ENCODE results near the gene PIAS1.
"Not testable (repeated sequence)": the region's sequence is repeated elsewhere in the genome, so short reads cannot be mapped to it uniquely, and the experiment has no call there.

The PIAS1 gene

GRCh38 chr15:68221530-68222431 is 167.7 kb downstream of the PIAS1 start:
- not testable (repeated sequence) for H3K4me1 ChIP-seq (ENCODE audit: control insufficient read depth, insufficient read depth, low read length); H3K36me3 ChIP-seq (ENCODE audit: control insufficient read depth, insufficient read depth, low read length); H3K27me3 ChIP-seq (ENCODE audit: control insufficient read depth, insufficient read depth, low read length)

GRCh38 chr15:68222432-68222743 is 168.3 kb downstream of the PIAS1 start:
- not testable (repeated sequence) for H3K27me3 ChIP-seq (ENCODE audit: control insufficient read depth, insufficient read depth, low read length); H3K9ac ChIP-seq (ENCODE audit: low read length)

More at GRCh38 chr15:68221530-68222431, 167.7 kb downstream of the PIAS1 start:
- not testable (repeated sequence) for H3K4me3 ChIP-seq (ENCODE audit: low read length); H3K9ac ChIP-seq (ENCODE audit: low read length); H3K9me3 ChIP-seq (ENCODE audit: control insufficient read depth, low read length)

GRCh38 chr15:68223171-68223570 is 169.1 kb downstream of the PIAS1 start:
- H3K9me3 ChIP-seq (ENCODE audit: control insufficient read depth, low read length), result no peaks in the 10 kb centered on the region
- peaks cover 6% of the 10 kb centered on the region for H3K4me1 ChIP-seq (ENCODE audit: control insufficient read depth, insufficient read depth, low read length)
- H3K36me3 ChIP-seq (ENCODE audit: control insufficient read depth, insufficient read depth, low read length), result no peaks in the 10 kb centered on the region
- no peaks in the 10 kb centered on the region for H3K27me3 ChIP-seq (ENCODE audit: control insufficient read depth, insufficient read depth, low read length)
- H3K9ac ChIP-seq (ENCODE audit: low read length), result no peak overlapping the region
- H3K4me3 ChIP-seq (ENCODE audit: low read length), result no peak overlapping the region

More at GRCh38 chr15:68222432-68222743, 168.3 kb downstream of the PIAS1 start:
- not testable (repeated sequence) for H3K9me3 ChIP-seq (ENCODE audit: control insufficient read depth, low read length); H3K4me1 ChIP-seq (ENCODE audit: control insufficient read depth, insufficient read depth, low read length); H3K36me3 ChIP-seq (ENCODE audit: control insufficient read depth, insufficient read depth, low read length); H3K4me3 ChIP-seq (ENCODE audit: low read length)

GRCh38 chr15:68224108-68224507 is 170.0 kb downstream of the PIAS1 start:
- Histone ChIP-seq H3K4me3 (ENCODE audit: low read length) (no peak overlapping the region), H3K27me3 (ENCODE audit: control insufficient read depth, insufficient read depth, low read length) (no peaks in the 10 kb centered on the region), H3K36me3 (ENCODE audit: control insufficient read depth, insufficient read depth, low read length) (no peaks in the 10 kb centered on the region), H3K9me3 (ENCODE audit: control insufficient read depth, low read length) (no peaks in the 10 kb centered on the region), H3K4me1 (ENCODE audit: control insufficient read depth, insufficient read depth, low read length) (peaks cover 12% of the 10 kb centered on the region), H3K9ac (ENCODE audit: low read length) (no peak overlapping the region)

GRCh38 chr15:68224546-68225250 is 170.6 kb downstream of the PIAS1 start:
- Histone ChIP-seq H3K9me3 (ENCODE audit: control insufficient read depth, low read length) (no peaks in the 10 kb centered on the region), H3K4me1 (ENCODE audit: control insufficient read depth, insufficient read depth, low read length) (peaks cover 12% of the 10 kb centered on the region), H3K36me3 (ENCODE audit: control insufficient read depth, insufficient read depth, low read length) (no peaks in the 10 kb centered on the region), H3K9ac (ENCODE audit: low read length) (no peak overlapping the region), H3K27me3 (ENCODE audit: control insufficient read depth, insufficient read depth, low read length) (no peaks in the 10 kb centered on the region), H3K4me3 (ENCODE audit: low read length) (no peak overlapping the region)

- H3K4me1 ChIP-seq (ENCODE audit: control insufficient read depth, insufficient read depth, low read length), result peaks cover 19% of the 10 kb centered on the region
- not testable (repeated sequence) for H3K36me3 ChIP-seq (ENCODE audit: control insufficient read depth, insufficient read depth, low read length); H3K9ac ChIP-seq (ENCODE audit: low read length); H3K4me3 ChIP-seq (ENCODE audit: low read length); H3K9me3 ChIP-seq (ENCODE audit: control insufficient read depth, low read length); H3K27me3 ChIP-seq (ENCODE audit: control insufficient read depth, insufficient read depth, low read length)
Observed at GRCh38 chr15:68225442-68225841, 171.3 kb downstream of the PIAS1 start.

GRCh38 chr15:68227643-68228142 is 173.6 kb downstream of the PIAS1 start:
- H3K4me3 ChIP-seq (ENCODE audit: low read length), result no peak overlapping the region
- H3K27me3 ChIP-seq (ENCODE audit: control insufficient read depth, insufficient read depth, low read length), result no peaks in the 10 kb centered on the region
- H3K9me3 ChIP-seq (ENCODE audit: control insufficient read depth, low read length), result no peaks in the 10 kb centered on the region
- peaks cover 19% of the 10 kb centered on the region for H3K4me1 ChIP-seq (ENCODE audit: control insufficient read depth, insufficient read depth, low read length)
- H3K36me3 ChIP-seq (ENCODE audit: control insufficient read depth, insufficient read depth, low read length), result no peaks in the 10 kb centered on the region
- no peak overlapping the region for H3K9ac ChIP-seq (ENCODE audit: low read length)

- Histone ChIP-seq H3K36me3 (ENCODE audit: control insufficient read depth, insufficient read depth, low read length) (no peaks in the 10 kb centered on the region), H3K9me3 (ENCODE audit: control insufficient read depth, low read length) (no peaks in the 10 kb centered on the region), H3K27me3 (ENCODE audit: control insufficient read depth, insufficient read depth, low read length) (no peaks in the 10 kb centered on the region), H3K4me3 (ENCODE audit: low read length) (peak overlapping the region; percentile 77), H3K9ac (ENCODE audit: low read length) (peak overlapping the region; percentile 74), H3K4me1 (ENCODE audit: control insufficient read depth, insufficient read depth, low read length) (peaks cover 20% of the 10 kb centered on the region)
Observed at GRCh38 chr15:68228143-68228970, 174.2 kb downstream of the PIAS1 start.

- Histone ChIP-seq H3K9ac (ENCODE audit: low read length) (peak overlapping the region; percentile 74), H3K27me3 (ENCODE audit: control insufficient read depth, insufficient read depth, low read length) (no peaks in the 10 kb centered on the region), H3K36me3 (ENCODE audit: control insufficient read depth, insufficient read depth, low read length) (no peaks in the 10 kb centered on the region)
Observed at GRCh38 chr15:68228971-68229385, 174.9 kb downstream of the PIAS1 start.

GRCh38 chr15:68229386-68230156 is 175.5 kb downstream of the PIAS1 start, which contains the start of gene CLN6:
Gene CLN6 (minus strand): TSS chr15:68229728. CDS start chr15:68229584, 144 bp downstream.
- peak within 1 kb of the TSS; percentile 74 for H3K9ac ChIP-seq (ENCODE audit: low read length)
- H3K4me3 ChIP-seq (ENCODE audit: low read length), result peak within 1 kb of the TSS; percentile 77
- H3K9me3 ChIP-seq (ENCODE audit: control insufficient read depth, low read length), result no peaks in the 10 kb centered on the region
- no peaks in the 10 kb centered on the region for H3K27me3 ChIP-seq (ENCODE audit: control insufficient read depth, insufficient read depth, low read length)
- H3K36me3 ChIP-seq (ENCODE audit: control insufficient read depth, insufficient read depth, low read length), result no peaks in the 10 kb centered on the region
- peaks cover 27% of the 10 kb centered on the region for H3K4me1 ChIP-seq (ENCODE audit: control insufficient read depth, insufficient read depth, low read length)

More at GRCh38 chr15:68228971-68229385, 174.9 kb downstream of the PIAS1 start:
- Histone ChIP-seq H3K9me3 (ENCODE audit: control insufficient read depth, low read length) (no peaks in the 10 kb centered on the region), H3K4me1 (ENCODE audit: control insufficient read depth, insufficient read depth, low read length) (peaks cover 26% of the 10 kb centered on the region), H3K4me3 (ENCODE audit: low read length) (peak overlapping the region; percentile 77)
